ENCODE data around the gene PPP1R16B.

The PPP1R16B gene

DNA sequence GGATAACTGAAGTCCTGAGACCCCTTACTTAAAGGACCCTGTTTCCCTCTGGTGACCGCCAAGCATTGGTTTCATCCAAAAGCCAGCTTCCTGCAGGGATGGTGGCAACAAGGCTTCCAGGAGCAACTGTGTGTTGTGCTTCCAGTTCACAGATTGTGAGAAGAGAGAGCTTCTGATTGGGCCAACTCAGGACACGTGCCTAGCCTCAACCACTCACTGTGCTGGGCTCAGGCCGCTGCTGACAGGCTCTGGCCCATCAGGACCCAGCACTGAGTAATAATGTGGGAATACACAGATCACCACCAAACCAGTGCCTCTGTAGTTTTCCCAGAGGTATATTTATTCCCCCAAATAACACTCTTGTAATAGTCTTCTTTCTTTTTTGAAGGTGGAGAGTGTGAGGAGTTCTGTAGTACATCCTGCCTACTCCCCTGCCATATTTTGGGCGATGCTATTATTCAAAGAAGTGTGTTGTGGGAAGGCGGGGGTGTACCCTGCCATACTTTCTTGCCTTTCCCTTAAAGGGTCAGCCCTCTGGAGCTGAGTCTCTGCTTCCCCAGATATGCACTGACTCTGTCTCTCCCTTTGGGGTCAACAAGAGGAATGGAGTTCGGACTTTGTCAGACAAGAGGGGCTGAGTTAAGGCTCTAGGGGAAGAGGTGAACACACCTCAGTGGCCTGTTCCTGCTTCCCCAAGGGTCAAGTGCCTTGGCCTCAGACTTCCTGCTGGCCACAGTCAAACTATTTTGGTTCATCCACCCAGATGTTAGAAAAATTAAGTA is 23.2 kb downstream of the PPP1R16B start:
- no peak for DNase-seq

DNA sequence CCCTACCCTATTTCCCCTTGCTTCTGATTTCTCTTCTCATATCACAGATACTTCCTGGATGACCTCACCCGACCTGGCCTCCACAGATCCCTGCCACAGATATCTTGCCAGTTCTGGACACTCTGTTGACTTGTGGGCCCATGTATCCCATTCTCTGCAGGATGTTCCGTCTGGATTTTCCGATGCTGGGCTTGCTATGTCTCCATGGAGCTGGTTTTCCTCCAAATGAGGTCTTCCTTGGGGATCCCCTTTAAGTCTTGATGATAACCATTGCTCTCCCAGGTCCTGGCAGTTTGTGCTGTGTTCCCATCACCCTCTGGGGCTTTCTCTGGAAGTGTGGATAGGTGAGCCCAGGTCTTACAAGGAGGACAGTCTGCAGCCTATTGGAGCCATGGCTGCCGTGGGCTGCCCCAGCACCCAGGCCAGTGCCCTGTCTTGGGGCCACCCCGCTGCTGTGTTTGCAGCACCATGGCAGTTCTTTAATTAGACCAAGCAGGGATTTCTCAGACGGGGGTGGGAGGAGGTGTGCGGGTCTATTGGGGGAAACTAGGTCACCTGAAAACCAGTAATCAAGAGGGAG is 23.9 kb downstream of the PPP1R16B start:
- DNase-seq: no peak

DNA sequence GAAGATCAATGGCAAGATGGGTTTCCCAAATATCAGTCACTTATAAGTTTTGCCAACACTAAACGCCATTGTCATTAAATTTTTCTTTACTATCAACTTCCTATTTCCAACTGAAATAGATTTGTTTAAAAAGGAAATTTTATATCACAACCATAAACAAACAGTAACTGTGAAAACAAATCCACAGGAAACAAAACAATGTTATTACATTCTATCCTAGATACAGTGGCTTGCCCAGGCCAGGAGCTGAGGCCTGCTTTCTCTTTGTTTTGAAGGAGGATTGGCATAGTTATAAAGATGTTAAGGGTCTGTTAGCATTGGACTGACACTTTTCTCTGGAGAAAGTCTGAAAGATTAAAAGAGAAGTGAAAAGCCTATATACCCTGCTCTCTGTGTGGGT is 24.9 kb downstream of the PPP1R16B start:
- no peak for DNase-seq

DNA sequence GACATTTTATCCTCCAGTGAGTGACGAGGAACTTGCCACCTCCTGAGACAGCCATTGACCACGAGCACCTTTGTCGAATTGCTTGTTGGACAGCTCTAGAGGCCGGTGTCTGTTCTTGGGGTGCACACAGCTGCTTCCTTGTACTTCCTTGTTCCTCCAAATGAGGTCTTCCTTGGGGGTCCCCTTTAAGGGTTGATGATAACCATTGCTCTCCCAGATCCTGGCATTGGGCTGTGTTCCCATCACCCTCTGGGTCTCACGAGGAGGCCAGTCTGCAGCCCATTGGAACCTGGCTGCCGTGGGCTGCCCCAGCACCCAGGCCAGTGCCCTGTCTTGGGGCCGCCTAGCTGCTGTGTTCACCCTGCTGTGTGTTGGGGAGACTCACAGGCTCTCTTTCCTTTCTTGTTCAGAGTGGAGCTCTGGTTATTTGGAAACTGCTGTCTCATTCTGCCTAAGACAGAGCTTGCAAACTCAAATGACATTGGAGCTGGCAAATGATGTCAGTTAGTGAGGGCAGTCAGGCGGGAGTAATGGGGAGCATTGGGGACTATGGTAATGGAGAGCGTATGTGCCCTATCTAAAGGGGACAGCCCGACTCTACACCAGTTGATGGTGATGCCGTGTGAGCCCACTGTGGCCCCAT is 25.7 kb downstream of the PPP1R16B start:
- no peak for DNase-seq

DNA sequence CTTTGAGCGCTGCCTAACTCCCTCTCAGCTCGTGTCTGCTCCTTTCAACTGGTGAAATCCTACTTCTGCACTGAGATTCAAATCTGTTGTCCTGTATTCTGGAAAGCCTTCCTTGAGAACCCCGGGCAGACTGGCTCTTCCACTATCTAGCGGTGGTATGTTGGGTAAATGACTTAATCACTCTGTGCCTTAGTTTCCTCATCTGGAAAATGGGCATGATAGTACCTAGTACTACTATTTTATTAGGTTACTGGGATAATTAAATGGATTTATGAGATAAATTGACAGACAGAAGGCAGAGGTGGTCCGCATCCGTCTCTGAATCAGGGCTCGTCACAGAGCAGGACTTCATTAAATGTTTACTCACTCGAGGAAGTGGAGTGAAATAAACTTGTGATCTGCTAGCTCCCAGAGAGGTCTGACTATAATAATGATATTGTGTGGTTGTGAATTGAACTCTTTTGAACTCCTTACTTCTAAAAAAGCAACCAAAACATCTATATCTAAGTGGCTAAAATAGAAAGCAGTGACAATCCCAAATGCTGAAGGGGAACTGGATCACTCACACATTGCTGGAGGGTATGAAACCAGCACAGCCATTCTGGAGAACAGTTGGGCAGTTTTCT is 26.6 kb downstream of the PPP1R16B start:
- DNase-seq: no peak

DNA sequence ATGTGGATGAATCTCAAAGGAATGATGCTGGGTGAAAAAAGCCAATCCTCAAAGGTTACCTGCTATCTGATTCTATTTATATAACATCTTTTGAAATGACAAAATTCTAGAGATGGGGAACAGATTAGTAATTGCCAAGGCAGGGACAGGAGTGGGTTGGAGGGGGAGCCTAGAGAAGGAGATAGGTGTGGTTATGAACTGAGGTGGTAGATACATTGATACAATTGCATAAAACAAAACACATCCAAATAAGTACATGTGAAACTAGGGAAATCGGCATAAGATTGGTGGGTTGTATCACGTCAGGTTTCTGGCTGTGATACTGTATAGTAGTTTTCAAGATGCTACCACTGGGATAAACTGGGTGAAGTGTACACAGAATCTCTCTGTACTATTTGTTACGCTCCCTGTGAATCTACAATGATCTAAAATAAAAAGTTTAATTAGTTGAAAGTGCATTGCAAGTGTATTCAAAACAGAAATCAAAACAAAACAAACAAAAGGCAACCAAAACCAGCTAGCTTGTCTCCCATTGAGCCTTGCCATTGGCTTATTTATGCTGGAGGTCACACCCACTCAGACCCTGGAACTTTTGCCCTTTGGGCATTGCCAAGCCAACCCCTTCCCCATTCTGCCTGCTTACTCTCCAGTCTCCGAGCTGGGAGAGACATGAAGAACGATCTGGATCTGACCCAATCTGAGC is 27.8 kb downstream of the PPP1R16B start:
- no peak for DNase-seq

DNA sequence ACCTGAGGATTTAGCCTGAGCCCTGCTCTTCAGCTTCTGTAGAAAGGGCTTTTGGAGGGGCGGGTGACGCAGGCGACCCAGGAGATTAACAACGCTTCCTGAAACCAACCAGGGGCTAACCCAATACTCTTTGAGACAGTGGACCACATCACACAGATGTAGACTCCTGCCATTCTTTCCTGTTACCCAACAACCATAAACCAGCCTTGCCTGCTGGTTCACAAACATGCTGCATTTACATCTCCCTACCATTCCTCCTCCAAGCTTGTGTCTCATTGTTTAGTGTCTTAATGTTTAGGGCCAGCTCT is 28.3 kb downstream of the PPP1R16B start:
- no peak for DNase-seq

DNA sequence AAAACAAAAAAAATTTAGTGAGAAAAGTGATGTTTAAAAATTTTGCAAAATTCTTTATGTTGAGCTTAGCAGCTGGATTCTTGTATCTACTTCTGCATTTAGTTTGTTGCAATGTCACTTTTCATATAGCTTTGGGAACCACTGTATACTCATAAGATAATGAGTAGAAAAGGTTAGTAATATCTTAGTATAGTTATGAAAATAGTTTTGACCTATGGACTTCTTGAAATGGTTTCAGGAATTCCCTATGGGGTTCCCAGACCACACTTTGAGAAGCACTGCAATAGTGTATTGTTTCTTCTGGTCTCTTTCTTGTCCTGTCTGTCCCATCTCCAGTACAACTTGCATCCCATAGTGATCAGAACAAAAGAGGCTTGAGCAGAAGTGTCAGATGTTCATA is 29.4 kb downstream of the PPP1R16B start:
- no peak for DNase-seq

DNA sequence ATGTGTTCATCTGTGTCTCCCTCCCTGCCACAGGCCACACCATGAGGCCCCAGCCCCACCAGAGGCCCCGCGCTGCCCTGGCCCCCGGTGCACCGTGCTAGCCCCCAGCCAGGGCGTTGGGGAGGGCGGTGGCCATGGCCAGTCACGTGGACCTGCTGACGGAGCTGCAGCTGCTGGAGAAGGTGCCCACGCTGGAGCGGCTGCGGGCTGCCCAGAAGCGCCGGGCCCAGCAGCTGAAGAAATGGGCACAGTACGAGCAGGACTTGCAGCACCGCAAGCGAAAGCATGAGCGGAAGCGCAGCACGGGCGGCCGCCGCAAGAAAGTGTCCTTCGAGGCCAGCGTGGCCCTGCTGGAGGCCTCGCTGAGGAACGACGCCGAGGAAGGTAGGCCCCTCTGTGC is 30.3 kb downstream of the PPP1R16B start:
- DNase-seq: no peak

DNA sequence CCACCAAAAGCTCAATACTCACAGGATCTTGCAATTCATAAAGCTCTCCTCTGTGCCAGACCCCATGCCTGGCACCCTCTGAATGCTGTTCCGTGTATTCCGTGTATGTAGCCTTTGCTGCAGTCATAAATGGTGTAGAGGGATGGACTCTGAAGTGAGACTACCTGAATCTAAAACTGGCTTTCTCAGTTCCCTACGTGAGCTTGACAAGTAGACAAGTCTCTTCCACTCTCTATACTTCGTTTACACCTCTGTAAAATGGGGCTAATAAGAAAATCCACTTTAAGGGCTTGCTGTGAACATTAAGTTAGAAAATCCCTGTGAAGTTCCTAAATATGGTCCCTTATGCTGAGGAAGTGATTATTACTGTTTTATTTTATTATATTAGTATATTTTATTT is 31.5 kb downstream of the PPP1R16B start:
- DNase-seq: no peak

DNA sequence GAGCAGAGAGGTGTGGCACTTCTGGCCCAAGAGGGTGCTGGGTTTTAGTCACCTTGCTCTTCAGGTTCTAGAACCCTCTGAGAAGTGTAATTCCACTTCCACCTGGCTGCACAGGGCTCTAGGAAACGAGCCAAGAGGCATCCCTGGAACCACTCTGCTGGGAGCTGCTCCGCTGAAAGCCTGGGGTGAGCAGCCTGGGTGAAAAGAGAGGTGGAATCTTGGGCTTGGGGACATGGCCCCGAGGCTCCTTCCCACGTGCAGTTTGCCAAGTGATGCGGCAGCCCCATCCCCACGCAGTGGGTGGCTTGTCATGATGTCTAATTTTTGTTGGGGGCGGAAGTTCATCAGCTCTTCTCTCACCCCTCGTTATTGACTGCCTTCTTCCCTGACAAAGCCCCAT is 32.8 kb downstream of the PPP1R16B start:
- DNase-seq: no peak

DNA sequence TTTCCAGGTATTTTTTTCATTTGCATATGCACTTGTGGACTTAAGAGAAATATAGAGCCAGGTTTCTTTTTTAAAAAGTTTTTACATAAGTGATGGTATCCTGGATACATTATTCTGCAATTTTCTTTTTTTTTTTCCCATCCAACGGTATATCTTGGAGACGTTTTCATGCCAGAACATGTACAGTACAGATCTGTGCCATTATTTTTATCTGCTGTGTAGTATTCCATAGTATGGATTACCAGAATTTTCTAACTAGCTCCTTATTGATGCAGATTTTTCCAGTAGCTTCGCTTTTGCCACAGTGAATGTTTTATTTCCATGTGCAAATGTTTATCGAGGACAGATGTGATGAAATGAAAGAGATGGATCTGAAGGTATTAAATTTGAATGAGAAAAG is 34.1 kb downstream of the PPP1R16B start:
- no peak for DNase-seq

DNA sequence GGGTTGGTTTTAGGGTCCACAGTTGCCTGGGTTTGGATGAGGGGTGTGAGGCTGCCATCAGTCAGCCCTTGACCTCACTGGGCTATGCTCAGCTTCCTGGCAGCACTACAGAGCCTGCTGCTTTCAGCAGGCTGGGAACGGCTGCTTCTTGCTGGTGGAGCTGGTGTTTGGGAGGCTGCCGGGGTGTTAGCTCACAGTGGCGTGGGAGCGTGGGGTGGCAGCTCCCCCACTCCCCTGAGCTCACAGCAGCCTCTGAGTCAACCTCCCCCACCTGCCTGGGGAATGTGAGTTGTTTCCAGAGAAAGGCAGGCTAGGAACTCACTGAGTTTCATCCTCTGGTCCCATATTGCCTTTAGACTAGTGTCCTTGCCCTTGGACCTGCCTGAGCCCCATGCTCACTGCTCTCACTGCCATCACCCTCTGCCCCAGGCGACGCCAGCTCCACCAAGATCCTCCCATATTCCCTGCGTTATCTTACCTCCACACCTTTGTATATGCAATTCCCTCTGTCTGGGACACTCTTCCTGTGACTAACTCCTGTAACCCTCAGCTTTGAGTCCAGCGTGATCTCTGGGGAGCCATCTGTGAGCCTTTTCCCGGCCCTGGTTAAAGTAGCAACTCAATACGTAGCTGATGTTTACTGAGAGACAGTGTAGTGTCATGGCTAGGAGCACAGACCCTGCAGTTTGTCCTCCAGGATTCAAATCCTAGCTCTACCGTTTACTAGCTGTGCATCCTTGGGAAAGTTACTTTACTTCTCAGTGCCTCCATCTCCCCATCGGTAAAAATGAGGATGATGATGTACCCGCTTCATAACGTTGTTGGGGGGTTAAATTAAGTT is 34.8 kb downstream of the PPP1R16B start:
- DNase-seq: peak; percentile 62

DNA sequence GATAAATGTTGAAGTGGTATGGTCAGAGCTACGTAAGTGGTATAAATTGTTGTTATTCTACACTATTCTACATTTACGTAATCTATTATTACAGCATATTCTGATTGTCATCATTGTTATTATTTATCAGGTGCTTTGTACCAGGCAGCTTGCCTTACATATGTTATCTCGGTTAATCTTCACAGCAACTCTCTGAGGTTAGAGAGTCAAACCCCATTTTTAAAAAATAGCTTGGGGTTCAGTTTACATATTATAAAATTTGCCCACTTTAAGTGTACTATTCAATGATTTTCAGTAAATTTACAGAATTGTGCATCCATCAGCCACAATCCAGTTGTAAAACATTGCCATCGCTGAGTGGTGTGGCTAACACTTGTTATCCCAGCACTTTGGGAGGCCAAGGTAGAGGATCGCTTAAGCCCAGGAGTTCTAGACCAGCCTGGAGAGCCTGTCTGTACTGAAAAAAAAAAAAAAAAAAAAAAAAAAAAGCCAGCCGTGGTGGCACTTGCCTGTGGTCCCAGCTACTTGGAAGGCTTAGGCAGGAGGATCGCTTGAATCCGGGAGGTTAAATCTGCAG is 35.5 kb downstream of the PPP1R16B start:
- DNase-seq: no peak

DNA sequence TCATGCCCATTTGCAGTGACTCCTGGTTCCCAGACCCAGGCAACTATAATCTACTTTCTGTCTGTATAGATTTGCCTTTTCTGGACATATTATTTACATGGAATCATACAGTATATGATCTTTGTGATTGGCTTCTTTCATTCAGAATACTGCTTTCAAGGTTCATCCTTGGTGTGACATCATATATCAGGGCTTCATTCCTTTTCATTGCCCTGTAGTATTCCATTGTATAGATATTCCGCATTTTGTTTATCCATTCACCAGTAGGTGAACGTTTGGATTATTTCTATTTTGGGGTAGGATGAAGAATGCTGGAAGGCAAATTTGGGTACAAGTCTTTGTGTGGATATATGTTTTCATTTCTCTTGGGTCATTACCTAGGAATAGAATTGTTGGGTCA is 36.1 kb downstream of the PPP1R16B start:
- no peak for DNase-seq

DNA sequence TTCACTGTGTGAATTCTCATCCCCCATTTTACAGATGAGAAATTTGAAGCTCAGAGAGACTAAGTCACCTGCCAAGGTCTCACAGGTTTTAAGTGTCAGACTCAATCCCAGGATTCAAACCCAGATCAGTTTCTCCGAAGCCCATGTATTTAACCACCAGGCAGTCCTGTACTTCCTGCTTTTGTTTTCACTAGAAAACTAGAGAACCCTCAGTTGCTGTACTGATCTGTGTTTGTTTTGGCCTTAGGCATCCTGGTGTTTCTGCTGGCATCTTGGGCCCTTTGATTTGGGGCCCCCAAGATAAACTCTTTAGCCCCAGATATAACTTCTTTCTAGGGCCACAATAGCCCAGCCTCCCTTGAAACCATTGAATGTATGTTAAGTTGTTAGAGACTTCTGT is 36.5 kb downstream of the PPP1R16B start:
- no peak for DNase-seq

DNA sequence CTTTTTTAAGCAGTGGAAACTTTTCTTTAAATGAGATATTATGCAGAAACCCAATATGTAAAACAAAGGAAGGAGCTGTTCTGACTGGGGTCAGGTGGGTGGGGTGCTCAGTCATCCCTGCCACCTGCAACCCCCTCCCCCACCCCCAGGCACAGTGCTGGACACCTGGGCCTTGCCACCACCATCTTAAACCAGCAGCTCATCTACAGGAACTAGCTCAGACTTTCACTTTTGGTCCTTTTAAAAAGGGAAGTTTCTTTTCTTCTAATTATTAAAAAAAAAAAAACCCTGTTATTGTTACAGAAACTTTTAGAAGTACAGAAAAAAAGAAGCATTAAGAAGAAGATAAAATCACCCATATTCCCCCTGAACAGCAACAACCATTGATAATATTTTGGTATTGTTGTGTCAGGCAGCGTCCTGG is 37.1 kb downstream of the PPP1R16B start:
- DNase-seq: peak; percentile 72

DNA sequence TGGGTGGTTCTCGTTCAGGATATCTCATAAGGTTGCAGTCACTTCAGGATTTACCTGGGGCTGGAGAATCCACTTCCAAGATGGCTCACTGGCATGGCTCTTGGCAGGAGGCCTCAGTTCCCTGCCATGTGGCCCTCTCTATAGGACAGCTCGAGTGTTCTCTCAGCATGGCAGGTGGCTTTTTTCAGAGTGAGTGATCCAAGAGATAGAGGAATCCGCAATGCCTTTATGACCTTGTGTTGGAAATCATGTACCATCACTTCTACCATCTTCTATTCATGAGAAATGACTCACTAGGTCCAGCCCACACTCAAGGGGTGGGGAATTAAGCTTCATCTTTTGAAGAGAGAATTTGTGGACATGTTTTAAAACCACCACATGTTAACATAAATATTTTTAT is 37.8 kb downstream of the PPP1R16B start:
- DNase-seq: peak; percentile 60

DNA sequence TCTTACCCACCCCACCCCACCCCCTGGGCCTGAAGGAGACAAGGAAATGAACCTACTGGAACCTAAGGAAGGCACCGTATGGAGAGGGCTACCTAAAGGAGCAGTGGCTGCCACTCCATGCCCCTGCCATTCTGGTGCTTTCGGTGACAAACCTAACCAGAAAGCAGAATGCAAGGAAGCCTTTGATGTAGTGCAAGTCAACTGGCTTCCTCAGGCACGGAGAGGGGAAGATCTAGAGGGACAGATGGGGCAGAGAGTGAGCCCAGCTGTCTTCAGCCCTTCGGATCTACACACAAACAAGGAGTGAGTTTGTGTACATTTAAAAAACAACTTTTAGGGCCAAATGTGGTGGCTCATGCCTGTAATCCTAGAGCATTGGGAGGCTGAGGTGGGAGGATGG is 39.5 kb downstream of the PPP1R16B start:
- no peak for DNase-seq

DNA sequence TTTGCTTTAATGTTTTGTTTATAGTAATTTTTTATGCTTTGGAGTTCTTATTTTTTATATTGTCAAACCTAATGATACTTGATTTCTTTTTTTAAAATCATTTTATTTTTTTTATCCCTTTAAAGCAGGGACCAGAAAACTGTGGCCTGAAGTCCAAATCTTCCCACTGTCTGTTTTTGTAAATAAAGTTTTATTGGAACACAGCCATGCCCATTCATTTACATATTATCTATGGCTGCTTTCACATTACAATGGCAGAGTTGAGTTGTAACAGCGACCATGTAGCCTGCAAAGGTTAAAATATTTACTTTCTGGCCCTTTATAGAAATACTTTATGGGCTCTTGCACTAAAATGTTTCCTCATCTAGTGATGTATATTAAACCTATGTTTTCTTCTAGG is 42.3 kb downstream of the PPP1R16B start:
- no peak for DNase-seq

DNA sequence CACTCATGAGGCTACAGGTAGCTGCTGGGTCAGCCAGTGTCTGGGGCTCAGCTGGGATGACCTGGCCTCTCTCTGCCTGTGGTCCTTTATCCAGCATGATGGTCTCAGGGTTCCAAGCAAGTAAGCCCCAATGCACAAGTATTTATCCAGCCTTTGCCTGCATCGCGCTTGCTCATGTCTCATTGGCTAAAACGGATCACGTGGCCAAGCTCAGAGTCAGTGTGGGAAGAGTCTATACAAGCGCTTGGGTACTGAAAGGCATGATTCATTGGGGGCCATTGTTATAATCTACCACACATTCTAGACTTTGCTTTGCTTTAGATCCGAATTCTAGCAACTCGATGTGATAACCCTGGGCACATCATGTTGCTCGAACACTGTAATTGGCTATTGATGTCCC is 48.3 kb downstream of the PPP1R16B start:
- no peak for DNase-seq

DNA sequence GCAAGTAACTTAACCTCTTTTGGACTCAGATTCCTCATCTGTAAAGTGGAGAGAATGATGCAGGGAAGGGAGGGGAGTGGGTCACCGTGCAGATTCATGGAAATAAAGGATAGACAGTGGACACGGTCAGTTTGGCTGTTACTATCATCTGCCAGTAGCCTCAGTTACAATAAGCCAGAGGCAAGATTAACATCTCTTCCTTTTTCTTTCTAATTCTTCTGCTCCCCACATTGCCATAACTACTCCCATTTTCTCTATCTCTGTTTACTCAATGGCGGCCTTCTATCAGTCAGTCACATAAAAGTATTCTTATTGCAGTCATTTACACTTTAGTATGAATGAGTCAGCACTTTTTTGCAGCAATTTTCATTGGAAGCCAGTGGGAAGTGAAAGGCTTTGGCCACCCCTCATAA is 49.2 kb downstream of the PPP1R16B start:
- DNase-seq: no peak

All from stimulated activated naive CD4-positive, alpha-beta T cell treated with Interleukin-2 at 50 U/mL for 16 hours (primary cell).